ENCODE measurements around the gene CBX4.
A peak's percentile ranks its signal among the peaks of the same experiment; 100 is the strongest.
"Not testable (repeated sequence)": the region's sequence is repeated elsewhere in the genome, so short reads cannot be mapped to it uniquely, and the experiment has no call there.

The CBX4 gene

DNA sequence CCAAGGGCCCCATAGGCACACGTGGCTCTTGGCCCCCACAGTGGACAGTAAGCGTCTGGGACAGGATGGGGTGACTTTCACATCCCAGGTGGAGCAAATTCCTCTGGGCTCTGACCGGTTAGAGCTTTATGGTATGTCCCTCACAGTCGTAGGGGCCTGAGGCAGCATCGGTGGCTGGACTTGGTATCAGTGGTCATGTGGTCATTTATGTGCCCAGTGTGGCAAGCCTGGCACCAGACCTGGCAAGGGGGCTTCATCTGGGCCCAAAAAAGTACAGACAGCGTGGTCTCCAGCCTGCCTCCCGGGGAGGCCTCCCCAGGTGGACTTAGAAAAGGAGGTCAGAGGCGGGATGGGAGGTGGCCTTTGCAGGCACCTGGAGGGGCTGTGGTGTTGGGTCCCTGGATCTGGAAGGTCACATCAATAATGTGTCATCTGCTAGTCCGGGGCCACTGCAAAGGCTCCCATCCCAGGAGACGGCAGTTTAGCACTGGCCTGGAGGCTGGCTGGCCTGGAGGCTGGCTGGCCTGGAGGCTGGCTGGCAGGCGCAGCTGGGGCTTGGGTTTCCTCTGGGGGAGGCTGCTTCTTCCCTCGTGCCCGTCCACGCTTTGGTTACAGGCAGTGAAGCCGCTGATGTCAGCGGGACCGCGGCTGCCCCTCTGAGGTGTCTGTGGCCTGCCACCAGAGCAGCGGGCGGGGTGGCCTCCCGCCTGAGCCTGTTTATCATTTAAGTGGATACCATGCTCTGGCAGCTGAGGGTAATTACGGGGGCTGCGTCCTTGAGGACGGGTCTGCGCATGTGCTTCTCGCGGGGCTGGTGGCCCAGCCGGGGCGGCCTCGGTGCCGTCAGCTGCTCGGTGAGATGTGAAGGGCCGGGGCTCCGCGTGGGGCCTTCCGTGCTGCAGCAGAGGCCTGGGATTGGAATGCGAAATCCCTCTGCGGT, 20.7 kb upstream of the CBX4 start:
- no peak for DNase-seq

DNA sequence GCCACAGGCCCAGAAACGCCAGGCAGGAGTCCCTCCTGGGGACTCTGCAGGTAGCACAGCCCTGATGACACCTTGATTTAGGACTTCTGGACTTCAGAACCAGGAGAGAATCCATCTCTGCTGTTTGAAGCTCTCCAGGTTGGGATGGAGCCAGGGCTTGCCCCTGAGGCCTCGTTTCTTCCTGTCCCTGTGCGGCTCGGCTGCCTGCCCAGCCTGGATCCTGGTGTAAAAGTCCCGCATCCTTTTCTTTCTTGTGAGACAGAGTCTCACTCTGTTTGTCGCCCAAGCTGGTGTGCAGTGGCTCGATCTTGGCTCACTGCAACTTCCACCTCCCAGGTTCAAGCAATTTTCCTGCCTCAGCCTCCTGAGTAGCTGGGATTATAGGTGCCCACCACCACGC, 17.9 kb upstream of the CBX4 start:
- no peak for DNase-seq

DNA sequence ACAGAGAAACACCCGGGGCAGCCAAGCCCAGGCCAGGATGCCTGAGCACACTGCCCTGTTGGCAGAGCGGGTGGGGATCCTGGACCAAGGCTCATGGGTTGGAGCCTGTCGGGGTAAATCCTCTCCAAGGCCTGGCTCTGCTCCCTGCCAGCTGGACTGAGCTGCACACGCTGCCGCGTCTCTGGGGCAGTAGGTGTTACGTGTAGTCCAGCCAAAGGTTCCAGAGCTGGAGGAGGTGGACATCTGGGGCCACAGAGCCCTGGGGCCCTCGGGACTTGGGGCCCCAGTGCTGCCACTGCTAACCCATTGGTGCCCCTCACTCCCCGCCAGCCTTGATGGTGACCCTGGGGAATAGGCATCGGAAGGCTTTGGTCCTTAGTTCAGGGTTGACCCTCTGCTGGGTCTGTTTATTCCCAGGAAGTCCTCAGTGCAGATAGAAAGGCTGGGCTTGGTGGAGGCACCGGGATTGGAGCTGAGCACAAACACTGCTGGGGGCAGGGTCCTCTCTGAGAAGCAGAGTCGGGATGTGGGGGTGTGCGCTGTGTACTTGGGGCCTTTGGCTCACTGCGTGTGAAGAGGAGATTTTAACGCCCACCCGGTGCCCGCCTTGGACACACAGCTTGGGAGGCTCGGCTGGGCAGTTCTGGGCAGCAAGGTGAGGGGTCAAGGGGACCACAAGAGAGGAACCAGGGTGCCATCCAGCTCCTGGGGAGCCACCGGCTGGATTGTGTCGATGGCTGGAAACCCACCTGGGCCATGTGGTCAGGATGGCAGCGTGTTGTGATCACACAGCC, 16.3 kb upstream of the CBX4 start:
- no peak for DNase-seq

DNA sequence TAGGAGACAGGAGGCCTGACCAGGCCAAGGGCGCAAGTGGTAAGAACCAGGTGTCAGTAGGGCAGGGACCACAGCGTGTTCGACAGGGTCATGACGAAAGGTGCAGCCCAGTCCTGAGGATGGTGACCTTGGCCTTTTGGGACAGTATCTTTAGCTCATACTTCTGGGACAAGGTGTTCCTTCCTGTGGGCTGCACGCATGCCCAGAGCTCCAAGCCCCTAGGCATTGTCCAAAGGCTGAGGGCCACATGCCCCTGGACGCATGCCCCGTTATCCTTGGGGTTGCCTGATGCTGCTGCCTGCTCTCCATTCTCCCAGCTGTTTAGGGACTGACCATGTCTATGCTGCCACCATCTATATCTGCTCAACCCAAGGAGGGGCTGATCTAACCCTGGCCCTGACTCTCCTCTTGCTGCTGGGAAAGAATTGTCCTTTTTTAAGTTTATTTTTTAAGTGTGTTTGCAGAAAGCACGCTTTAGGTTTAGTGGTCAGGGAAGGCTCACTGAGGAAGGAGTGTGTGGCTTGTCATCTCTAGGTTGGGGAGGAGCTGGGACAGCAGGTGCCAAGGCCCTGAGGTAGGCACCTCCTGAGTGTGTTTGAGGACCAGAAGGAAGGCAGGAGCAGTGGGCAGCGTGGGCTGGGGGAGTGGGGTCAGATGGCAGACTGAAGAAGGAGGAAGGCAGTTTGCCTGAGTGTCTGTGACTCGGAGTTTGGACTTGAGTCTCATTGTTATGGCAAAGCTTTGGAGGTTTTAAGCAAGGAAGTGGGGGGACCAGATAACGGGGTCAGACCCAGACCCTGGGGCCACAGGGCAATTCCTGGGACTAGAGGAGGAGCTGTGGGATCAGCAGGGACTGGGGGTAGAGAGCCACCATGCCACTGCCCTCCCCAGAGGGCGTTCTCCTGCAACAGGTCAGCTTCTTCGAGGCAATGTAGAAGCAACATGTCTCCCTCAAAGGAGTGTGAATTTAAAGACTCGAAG, 15.1 kb upstream of the CBX4 start:
- DNase-seq: no peak

DNA sequence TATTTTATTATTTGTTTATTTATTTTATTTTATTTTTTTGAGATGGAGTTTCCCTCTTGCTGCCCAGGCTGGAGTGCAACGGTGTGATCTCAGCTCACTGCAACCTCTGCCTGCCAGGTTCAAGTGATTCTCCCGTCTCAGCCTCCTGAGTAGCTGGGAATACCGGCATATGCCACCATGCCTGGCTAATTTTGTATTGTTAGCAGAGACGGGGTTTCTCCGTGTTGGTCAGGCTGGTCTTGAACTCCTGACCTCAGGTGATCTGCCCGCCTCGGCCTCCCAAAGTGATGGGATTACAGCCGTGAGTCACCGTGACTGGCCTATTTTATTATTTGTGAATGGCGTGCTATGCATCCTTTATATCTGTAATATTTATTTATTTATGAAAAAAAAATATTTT, 13.9 kb upstream of the CBX4 start:
- not testable (repeated sequence) for DNase-seq

DNA sequence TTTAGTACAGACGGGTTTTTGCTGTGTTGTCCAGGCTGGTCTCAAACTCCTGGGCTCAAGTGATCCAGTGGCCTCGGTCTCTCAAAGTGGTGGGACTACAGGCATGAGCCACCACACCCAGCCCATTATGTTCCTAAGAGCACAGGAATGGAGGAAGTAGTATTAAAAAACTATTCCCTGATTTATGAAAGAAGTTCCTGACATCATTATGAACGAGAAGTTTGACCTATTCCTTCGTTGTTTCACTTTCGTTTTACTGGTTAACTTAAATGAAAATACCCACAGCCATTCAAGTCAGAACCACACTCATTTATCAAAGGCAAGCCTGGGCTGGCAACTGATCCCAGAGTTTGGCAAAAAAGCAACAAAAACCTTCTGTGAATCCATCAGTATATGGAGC, 13.5 kb upstream of the CBX4 start:
- no peak for DNase-seq

DNA sequence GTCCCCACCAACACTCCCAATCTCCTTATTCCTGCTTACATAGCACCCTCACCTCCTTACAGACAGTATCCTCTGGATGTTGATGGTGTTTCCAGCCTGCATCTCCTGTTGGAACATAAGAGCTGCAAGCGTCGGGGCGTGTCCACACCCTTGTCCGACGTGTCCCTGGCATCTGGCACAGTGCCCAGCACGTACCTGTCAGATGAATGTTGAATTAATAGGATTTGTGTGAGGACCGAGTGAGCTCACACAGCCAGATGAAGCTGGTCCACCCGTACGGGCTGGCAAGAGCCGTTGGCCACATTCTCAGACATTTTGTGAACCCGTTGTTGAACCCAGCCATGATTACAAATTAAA, 12.2 kb upstream of the CBX4 start:
- peak in 1 of 2 experiments; percentile 48 for DNase-seq

DNA sequence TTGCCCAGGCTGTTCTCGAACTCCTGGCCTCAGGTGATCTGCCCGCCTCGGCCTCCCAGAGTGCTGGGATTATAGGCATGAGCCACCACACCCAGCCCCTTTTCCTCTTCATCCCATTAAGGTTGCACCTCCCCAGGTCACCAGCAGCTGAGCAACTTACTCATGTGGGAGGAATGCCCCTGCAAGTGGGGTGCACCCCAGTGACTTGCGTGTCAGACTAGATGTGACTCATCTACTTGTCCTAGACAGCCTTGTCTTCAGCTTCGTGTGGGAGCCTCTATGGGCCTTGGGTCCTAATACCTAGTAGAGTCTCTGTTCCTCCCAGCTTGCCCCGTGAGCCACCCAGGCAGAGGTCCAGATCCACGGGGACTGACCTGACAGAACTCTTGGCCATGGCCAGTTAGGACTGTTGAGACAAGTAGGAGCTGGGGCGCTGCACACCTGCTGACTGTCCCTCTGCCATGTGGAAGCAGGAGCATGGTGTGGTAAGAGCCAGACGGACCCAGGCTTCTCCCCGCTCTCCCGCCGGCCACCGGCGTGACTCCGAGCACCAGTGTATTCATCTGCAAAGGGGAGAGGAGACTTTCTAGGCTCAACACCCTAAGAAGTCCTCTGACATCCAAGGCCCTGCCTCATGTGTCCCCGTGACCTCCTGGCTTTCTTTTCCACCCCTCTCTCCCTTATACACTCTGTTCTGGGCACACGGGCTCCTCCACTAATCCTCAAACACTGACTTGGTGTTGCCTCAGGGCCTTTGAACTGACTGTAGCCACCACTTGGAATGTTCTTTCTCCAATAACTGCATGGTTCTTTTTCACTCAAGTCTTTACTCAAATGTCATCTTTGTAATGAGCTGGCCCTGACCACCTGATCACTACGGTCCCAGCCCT, 11.6 kb upstream of the CBX4 start:
- DNase-seq: no peak

DNA sequence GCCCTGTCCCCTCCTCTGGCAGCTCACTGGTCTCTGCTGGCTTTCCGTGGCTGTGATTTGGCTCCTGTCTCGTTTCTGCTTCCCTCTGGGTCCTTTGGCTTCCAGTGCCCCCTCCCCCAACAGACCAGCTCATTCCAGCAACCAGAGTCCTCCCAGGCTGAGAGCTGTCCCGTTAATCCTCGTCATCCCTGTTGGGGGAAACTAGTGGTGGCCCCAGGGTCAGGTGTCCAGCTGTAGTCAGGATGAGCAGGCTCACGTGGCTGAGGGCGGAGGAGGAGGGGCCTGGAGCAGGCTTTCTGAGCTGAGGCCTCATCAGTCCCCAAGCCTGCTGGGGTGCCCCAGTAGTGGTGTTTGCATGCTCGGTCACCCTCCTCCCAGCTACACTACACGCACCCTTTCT, 10.7 kb upstream of the CBX4 start:
- DNase-seq: no peak

DNA sequence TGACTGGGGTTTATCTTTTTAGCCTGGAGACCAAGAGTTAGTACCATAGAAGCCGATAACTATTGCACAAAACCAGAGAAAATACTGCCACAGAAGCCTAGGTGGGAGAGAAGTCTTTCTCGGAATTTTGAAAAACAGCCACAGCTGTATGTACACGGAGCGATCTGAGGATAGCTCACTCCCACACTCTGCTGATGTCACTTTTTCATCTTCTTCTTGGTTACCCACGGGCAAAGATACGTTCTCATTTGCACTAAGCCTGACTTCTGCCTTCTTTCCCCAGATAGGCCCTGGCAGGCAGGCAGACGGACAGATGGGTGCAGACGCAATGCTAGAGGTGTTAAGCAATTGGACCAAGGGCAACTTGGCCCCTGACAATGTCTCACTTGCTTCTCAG, 9.1 kb upstream of the CBX4 start:
- no peak for DNase-seq

DNA sequence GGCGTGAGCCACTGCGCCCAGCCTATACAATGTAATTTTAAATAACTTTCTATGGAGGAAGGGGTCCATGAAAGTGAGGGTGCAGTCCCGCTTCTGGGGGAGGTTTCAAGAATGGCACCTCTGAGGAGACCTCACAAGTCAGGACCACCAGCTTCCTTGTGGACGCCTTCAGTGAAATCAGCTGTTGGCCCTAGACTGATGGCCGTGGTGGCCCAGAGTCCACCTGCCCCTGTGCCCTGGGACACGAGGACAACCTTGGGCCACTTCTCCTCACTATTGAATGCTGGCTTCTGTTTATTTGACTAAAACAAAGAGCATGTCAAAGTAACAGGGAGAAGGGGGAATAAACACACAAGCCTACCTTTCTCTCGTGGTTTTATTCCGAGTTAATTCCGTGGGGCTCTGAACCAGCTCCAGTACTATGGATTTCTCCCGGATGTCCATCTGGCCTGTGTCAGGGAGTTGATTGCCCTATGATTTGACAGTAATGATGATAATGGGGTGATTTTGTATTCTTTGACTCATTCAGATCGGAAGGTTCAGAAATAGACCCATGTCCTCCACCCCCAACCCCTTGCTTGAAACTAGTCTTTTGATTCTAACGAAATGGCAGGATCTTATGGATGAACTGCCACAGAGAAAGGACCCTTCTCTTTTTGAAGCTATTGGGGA, 8.6 kb upstream of the CBX4 start:
- DNase-seq: no peak

DNA sequence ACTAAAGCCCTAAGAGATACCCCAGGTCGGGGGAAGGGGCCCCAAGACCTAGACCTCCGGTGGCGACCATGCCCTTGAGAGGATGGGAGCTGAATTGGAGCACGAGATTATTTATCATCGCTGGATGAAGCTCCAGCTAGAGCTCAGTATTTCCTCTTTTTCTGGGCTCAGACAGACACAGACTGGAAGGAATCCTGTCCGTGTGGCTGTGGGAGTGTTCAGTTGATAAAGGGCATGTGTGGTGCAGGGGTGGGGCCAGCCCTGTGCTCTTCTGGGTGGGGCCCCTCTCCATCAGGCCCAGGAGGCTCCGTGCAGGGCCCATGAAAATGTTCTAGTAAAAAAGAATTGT, 6.3 kb upstream of the CBX4 start:
- peak in 1 of 2 experiments; percentile 40 for DNase-seq

DNA sequence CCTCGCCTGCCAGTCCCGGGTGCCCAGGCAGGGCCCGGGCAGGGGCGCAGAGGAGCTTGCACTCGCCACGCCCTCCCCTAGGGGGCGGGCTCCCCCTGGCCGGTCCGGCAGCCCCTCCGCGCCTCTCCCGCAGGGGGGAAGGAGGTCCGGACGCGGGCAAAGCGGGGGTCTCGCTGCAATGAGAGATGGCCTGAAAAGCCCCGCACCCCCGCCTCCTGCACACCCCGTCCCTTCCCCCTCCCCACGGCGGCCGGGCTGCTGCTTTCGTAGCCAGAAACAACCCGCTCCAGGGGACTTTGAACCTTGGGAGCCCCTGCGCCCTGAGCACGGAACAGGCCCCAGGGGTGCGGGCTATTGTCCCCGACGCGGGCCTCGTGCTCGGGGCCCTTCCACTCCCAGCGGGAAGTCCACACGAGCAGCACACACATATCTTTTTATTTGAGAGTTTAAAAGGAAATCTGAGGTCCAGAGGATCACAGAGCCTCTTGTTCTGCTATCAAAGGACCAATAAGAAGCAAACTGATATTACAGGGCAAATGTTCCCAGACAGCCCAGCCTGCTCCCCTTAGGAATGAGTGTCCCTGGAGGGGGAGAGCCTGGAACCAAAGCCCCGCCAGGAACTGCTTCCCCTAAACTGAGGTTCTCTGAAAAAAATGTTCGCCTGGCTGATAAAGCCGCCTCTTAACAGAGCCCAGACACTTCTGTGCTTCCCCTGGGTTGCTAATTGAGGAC, 5.8 kb upstream of the CBX4 start:
- DNase-seq: peak in 1 of 2 experiments; percentile 75

DNA sequence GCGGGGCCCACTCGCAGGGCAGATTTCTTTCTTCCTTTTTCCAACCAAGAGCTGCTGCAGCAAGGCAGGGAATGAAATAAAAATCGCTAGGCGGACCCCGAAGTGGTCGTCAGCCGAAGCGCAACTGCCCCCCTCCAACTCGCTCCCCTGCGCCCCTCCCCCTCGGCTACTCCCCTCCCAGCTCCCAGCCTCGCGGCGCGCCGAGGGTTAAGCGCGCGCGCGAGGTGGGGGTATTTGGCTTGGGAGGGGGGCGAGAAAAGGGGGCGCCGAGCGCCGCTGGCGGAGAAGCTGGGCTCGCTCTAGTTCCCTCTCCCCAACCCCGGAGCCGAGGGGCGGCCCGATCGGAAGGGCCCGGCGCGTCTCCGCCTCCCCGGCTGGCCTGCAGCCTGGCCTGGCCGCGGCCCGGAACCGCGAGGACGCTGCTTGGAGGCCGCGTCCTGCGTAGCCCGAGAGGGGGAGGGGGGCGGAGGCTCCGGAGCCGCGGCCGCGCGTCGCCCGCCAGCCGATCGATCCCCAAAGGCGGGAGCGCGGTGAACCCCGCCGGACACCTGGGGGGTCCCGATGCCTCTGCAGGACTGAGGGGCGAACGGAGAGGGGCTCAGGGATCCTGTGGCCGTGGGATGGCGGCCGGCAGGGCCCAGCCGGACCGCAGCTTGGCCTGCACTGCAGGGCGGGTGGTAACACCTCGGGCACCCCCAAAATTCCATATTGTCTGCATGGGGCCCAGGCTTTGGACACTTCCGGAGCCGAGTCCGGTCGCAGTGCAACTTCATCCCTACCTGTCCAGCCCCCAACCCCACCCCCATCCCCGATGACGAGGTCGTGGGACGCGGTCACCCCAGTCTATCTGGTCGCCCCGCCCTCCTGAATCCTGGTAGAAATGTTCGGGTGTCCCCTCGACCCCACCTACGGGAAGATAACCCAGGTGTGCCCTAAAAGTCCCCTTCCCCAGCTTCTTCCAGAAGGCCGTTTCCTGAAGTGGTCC, 4.9 kb upstream of the CBX4 start:
- peak in 1 of 2 experiments; percentile 75 for DNase-seq

DNA sequence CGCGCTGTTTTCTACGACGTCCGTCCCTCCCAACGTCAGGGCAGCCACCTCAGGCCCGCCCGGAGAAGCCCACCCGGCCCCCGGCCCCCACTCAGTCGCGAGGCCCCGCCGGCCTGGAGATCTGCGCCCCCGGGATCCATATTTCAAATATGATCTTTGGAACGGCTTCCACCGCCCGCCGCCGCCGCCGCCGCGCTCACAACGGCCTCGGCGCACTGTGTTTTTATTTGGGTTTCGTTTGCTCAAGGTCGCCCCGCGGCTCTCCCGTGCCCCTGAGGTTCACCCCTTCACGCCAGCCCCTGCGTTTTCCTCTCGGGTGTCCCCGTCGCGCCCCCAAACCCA, 4.2 kb upstream of the CBX4 start:
- peak in 1 of 2 experiments; percentile 51 for DNase-seq

DNA sequence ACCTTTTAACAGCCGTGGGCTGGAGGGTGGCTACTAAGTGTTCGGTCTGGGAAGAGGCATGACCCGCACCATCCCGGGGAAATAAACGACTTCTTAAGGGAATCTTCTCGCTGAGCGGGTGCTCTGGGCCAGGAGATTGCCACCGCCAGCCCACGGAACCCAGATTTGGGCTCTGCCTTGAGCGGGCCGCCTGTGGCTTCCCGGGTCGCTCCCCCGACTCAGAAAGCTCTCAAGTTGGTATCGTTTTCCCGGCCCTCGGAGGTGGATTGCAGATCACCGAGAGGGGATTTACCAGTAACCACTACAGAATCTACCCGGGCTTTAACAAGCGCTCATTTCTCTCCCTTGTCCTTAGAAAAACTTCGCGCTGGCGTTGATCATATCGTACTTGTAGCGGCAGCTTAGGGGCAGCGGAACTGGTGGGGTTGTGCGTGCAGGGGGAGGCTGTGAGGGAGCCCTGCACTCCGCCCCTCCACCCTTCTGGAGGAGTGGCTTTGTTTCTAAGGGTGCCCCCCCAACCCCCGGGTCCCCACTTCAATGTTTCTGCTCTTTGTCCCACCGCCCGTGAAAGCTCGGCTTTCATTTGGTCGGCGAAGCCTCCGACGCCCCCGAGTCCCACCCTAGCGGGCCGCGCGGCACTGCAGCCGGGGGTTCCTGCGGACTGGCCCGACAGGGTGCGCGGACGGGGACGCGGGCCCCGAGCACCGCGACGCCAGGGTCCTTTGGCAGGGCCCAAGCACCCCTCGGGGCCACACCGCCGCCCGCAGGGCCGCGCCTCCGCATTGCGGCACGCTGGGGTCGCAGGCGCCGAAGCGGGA, 3.6 kb upstream of the CBX4 start:
- peak in 1 of 2 experiments; percentile 56 for DNase-seq

DNA sequence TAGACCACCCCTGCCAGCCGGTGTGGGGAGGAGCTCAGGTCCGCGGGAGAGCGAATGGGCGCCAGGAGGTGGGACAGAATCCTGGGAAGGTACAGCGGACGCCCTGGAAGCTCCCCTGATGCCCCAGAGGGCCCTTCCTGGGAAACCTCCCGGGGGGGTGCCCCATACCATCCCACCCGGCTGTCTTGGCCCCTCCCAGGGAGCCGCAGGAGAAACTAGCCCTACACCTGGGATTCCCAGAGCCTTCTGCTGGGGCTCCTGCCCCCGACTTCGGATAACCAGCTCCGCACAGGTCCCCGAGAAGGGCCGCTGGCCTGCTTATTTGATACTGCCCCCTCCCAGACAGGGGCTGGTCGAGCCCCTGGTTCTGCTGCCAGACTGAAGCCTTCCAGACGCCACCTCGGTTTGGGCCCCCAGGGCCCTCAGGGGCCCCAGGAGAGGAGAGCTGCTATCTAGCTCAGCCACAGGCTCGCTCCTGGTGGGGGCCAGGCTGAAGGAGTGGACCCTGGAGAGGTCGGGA, 3.0 kb upstream of the CBX4 start:
- peak in 1 of 2 experiments; percentile 43 for DNase-seq

Measured in NCI-H526 (cell line).